DND-41 (cell line): ENCODE results near the gene TTR.

ENCODE experiments used
- ATAC-seq: fragments of 200-7000 bp; cut with Tn5 transposase; 3 replicates; pipeline ENCODE4 v1.9.1; 2021; ENCODE audit warnings: low read depth; ENCODE audit not compliant: insufficient read depth
- DNase-seq: peaks from one replicate; pipeline ENCODE4 v3.0.0-alpha.2; 2020
- H2AFZ ChIP-seq: 2 replicates; pipeline ENCODE4 v1.6.0; 2012; ENCODE audit warnings: low read depth, low read length
- H3K27ac ChIP-seq: 2 replicates; pipeline ENCODE4 v1.5.1; 2012; ENCODE audit warnings: low read length, inconsistent platforms
- H3K27me3 ChIP-seq: fragments of 200-600 bp; sonication (generic); 2 replicates; pipeline ENCODE4 v1.6.0; 2012; ENCODE audit warnings: low read length, mild to moderate bottlenecking, inconsistent platforms; ENCODE audit not compliant: insufficient read depth, poor library complexity
- H3K36me3 ChIP-seq: 2 replicates; pipeline ENCODE4 v1.5.1; 2012; ENCODE audit warnings: low read length, inconsistent platforms; ENCODE audit not compliant: insufficient read depth
- H3K4me1 ChIP-seq: 2 replicates; pipeline ENCODE4 v1.5.1; 2012; ENCODE audit warnings: mild to moderate bottlenecking, low read length; ENCODE audit not compliant: insufficient read depth
- H3K4me2 ChIP-seq: 2 replicates; pipeline ENCODE4 v1.6.0; 2012; ENCODE audit warnings: mild to moderate bottlenecking, moderate library complexity, low read length, inconsistent platforms; ENCODE audit not compliant: insufficient read depth
- H3K4me3 ChIP-seq, 2 experiments: fragments of 200-600 bp in 1 of 2; shearing (Covaris generic) in 1 of 2; 2 replicates each; pipeline ENCODE4 v1.5.1; 2012 to 2016; ENCODE audit warnings: inconsistent platforms in 2 of 2, low read length in 2 of 2, mild to moderate bottlenecking in 2 of 2, low read depth in 1 of 2, moderate library complexity in 1 of 2
- H3K79me2 ChIP-seq: 2 replicates; pipeline ENCODE4 v1.6.0; 2012; ENCODE audit warnings: low read length, inconsistent platforms; ENCODE audit not compliant: insufficient read depth
- H3K9ac ChIP-seq: 2 replicates; pipeline ENCODE4 v1.6.0; 2012; ENCODE audit warnings: low read depth, mild to moderate bottlenecking, inconsistent platforms, low read length, moderate library complexity
- H3K9me3 ChIP-seq: 2 replicates; pipeline ENCODE4 v1.5.1; 2012; ENCODE audit warnings: low read length, moderate library complexity, mild to moderate bottlenecking, inconsistent platforms; ENCODE audit not compliant: insufficient read depth, severe bottlenecking
- H4K20me1 ChIP-seq: 2 replicates; pipeline ENCODE4 v1.6.0; 2012; ENCODE audit warnings: low read length; ENCODE audit not compliant: insufficient read depth
- EZH2 ChIP-seq: IDR thresholded peaks from 3 replicates; pipeline ENCODE4 v1.6.1; 2012; ENCODE audit warnings: borderline replicate concordance, low read depth, mild to moderate bottlenecking, moderate library complexity, low read length, inconsistent platforms; ENCODE audit not compliant: severe bottlenecking
- TF ChIP-seq, protein P1 (sequence below): IDR thresholded peaks from 2 replicates; pipeline ENCODE4 v1.5.1; 2012; ENCODE audit warnings: borderline replicate concordance, low read length, moderate library complexity, mild to moderate bottlenecking; ENCODE audit not compliant: poor library complexity, severe bottlenecking; ENCODE audit errors: extremely low read depth

Gene TTR

DNA sequence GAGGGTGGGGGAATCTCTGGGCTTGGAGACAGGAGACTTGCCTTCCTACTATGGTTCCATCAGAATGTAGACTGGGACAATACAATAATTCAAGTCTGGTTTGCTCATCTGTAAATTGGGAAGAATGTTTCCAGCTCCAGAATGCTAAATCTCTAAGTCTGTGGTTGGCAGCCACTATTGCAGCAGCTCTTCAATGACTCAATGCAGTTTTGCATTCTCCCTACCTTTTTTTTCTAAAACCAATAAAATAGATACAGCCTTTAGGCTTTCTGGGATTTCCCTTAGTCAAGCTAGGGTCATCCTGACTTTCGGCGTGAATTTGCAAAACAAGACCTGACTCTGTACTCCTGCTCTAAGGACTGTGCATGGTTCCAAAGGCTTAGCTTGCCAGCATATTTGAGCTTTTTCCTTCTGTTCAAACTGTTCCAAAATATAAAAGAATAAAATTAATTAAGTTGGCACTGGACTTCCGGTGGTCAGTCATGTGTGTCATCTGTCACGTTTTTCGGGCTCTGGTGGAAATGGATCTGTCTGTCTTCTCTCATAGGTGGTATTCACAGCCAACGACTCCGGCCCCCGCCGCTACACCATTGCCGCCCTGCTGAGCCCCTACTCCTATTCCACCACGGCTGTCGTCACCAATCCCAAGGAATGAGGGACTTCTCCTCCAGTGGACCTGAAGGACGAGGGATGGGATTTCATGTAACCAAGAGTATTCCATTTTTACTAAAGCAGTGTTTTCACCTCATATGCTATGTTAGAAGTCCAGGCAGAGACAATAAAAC lies 6.5 kb downstream of the TTR start:
- TF ChIP-seq, protein P1, sequence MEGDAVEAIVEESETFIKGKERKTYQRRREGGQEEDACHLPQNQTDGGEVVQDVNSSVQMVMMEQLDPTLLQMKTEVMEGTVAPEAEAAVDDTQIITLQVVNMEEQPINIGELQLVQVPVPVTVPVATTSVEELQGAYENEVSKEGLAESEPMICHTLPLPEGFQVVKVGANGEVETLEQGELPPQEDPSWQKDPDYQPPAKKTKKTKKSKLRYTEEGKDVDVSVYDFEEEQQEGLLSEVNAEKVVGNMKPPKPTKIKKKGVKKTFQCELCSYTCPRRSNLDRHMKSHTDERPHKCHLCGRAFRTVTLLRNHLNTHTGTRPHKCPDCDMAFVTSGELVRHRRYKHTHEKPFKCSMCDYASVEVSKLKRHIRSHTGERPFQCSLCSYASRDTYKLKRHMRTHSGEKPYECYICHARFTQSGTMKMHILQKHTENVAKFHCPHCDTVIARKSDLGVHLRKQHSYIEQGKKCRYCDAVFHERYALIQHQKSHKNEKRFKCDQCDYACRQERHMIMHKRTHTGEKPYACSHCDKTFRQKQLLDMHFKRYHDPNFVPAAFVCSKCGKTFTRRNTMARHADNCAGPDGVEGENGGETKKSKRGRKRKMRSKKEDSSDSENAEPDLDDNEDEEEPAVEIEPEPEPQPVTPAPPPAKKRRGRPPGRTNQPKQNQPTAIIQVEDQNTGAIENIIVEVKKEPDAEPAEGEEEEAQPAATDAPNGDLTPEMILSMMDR = no peak
- TF ChIP-seq EZH2 = no peak
- ATAC-seq = no peak
- Histone ChIP-seq H3K9ac (no peak overlapping the region), H4K20me1 (no peaks in the 10 kb centered on the region), H3K27ac (no peak overlapping the region), H3K4me2 (no peak overlapping the region), H2AFZ (no peak overlapping the region), H3K36me3 (no peaks in the 10 kb centered on the region), H3K9me3 (no peaks in the 10 kb centered on the region), H3K79me2 (no peaks in the 10 kb centered on the region), H3K4me3 (no peak overlapping the region), H3K4me1 (no peaks in the 10 kb centered on the region), H3K27me3 (no peaks in the 10 kb centered on the region)
- DNase-seq = no peak

DNA sequence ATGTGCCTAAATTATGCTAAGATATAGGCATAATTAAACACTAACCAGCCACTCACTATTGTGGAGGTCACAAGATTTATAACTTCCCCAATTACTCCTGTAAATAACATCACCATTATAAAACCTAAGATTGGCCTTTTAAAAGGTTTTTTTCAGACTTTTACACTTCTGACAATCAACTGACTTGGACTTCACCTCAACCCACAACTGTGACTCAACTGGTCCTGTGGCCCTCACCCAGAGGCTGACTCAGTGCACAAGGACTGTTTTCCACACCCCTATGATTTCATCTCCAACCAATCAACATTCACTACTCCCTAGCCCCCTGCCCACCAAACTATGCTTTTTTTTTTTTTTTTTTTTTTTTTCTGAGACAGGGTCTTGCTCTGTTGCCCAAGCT lies 11.6 kb downstream of the TTR start:
- Histone ChIP-seq H3K36me3 (no peaks in the 10 kb centered on the region), H2AFZ (no peak overlapping the region), H3K4me3 (no peak overlapping the region), H3K4me2 (no peak overlapping the region), H3K79me2 (no peaks in the 10 kb centered on the region), H3K27ac (no peak overlapping the region), H3K9ac (no peak overlapping the region), H3K27me3 (no peaks in the 10 kb centered on the region), H4K20me1 (no peaks in the 10 kb centered on the region), H3K4me1 (no peaks in the 10 kb centered on the region), H3K9me3 (no peaks in the 10 kb centered on the region)
- no peak for DNase-seq
- TF ChIP-seq, protein P1 = no peak
- no peak for TF ChIP-seq EZH2
- no peak for ATAC-seq

DNA sequence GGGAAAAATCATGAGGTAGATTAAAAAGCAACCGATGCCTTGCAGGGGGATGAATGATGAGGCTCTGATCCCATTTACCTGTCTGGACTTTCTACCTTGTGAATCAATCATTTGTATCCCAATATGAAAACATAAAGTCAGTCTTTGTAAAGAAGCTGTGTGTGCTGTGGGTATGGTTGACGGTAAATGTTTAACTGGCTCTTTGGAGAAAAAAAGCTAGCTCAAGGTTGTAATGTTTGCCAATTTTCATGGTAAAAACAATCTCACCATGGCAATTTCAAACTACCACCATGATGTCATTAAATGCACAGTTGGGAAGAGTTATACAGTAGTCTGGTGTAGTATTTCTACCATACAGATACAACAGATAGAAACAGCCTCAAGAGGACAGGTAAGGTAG lies 14.6 kb downstream of the TTR start:
- Histone ChIP-seq H3K4me3 (no peak overlapping the region), H3K36me3 (no peaks in the 10 kb centered on the region), H4K20me1 (no peaks in the 10 kb centered on the region), H2AFZ (no peak overlapping the region), H3K79me2 (no peaks in the 10 kb centered on the region), H3K9me3 (no peaks in the 10 kb centered on the region), H3K27me3 (no peaks in the 10 kb centered on the region), H3K27ac (no peak overlapping the region), H3K4me1 (no peaks in the 10 kb centered on the region), H3K4me2 (no peak overlapping the region), H3K9ac (no peak overlapping the region)
- DNase-seq = no peak
- TF ChIP-seq EZH2 = no peak
- TF ChIP-seq, protein P1 = no peak
- no peak for ATAC-seq

DNA sequence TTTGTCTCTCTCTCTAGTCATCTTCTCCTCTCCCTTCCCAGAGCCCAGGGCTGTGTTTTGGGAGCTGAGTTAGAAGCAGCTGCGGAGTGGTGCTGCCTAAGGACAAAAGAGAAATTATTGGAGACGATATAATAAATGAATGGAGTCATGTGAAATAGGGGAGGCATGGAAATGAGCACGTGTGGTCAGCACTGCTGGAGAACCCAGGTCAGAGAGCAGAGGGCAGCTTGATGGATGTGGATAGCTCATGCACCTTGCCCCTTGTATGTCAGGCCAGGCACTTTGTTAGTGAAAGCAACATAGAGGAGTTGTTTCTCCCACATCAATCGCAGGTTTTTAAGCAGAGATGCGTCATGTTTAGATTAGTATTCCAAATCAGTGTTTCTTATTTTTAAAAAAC lies 15.7 kb downstream of the TTR start:
- no peak for TF ChIP-seq EZH2
- TF ChIP-seq, protein P1 = no peak
- H3K4me3 ChIP-seq = no peak overlapping the region
- H3K27ac ChIP-seq = no peak overlapping the region
- H3K27me3 ChIP-seq = no peaks in the 10 kb centered on the region
- H3K79me2 ChIP-seq = no peaks in the 10 kb centered on the region
- no peaks in the 10 kb centered on the region for H3K9me3 ChIP-seq
- no peaks in the 10 kb centered on the region for H4K20me1 ChIP-seq
- no peaks in the 10 kb centered on the region for H3K36me3 ChIP-seq
- ATAC-seq (no peak), DNase-seq (no peak)
- no peak overlapping the region for H2AFZ ChIP-seq
- no peak overlapping the region for H3K9ac ChIP-seq
- H3K4me2 ChIP-seq = no peak overlapping the region
- no peaks in the 10 kb centered on the region for H3K4me1 ChIP-seq
